GM20431 (cell line): Measurements from ENCODE around the gene HS6ST1.
"Not testable (repeated sequence)": the region's sequence is repeated elsewhere in the genome, so short reads cannot be mapped to it uniquely, and the experiment has no call there.

Source experiments
- in situ Hi-C: fragments of 300-500 bp; cut with MseI, MboI; formaldehyde crosslinking; loops from one replicate; pipeline ENCODE4 v1.15.0; 2020; ENCODE audit warnings: low sequenced_read_pairs; ENCODE audit not compliant: unreplicated experiment

HS6ST1 gene

GRCh38 chr2:128323555-128323931 is 4.9 kb upstream of the HS6ST1 start:
- in situ Hi-C loops: no loop called here

- in situ Hi-C loops: no loop called here
Measured at GRCh38 chr2:128322715-128323554, 4.3 kb upstream of the HS6ST1 start.

GRCh38 chr2:128321784-128322714 is 3.4 kb upstream of the HS6ST1 start:
- in situ Hi-C loops: no loop called here

GRCh38 chr2:128320906-128321771 is 2.5 kb upstream of the HS6ST1 start:
- in situ Hi-C loops: no loop called here

- in situ Hi-C loops: no loop called here
Measured at GRCh38 chr2:128320192-128320905, 1.7 kb upstream of the HS6ST1 start.

- in situ Hi-C loops: no loop called here
Measured at GRCh38 chr2:128319631-128320191, 1.0 kb upstream of the HS6ST1 start.

- in situ Hi-C loops: not testable (repeated sequence)
Measured at GRCh38 chr2:128318245-128318644, 423 bp downstream of the HS6ST1 start.

GRCh38 chr2:128317899-128318225 is 806 bp downstream of the HS6ST1 start:
- in situ Hi-C loops: not testable (repeated sequence)

GRCh38 chr2:128317181-128317898 is 1.3 kb downstream of the HS6ST1 start:
- in situ Hi-C loops: no loop called here

- in situ Hi-C loops: no loop called here
Measured at GRCh38 chr2:128316777-128317180, 1.9 kb downstream of the HS6ST1 start.

- in situ Hi-C loops: no loop called here
Measured at GRCh38 chr2:128315829-128316776, 2.6 kb downstream of the HS6ST1 start.

GRCh38 chr2:128315122-128315828 is 3.4 kb downstream of the HS6ST1 start:
- in situ Hi-C loops: no loop called here

- in situ Hi-C loops: no loop called here
Measured at GRCh38 chr2:128314348-128315121, 4.1 kb downstream of the HS6ST1 start.

GRCh38 chr2:128313931-128314347 is 4.7 kb downstream of the HS6ST1 start:
- in situ Hi-C loops: no loop called here

GRCh38 chr2:128313091-128313836 is 5.4 kb downstream of the HS6ST1 start:
- in situ Hi-C loops: no loop called here

- in situ Hi-C loops: no loop called here
Measured at GRCh38 chr2:128312411-128312810, 6.3 kb downstream of the HS6ST1 start.
